Endothelial cell of umbilical vein (primary cell): ENCODE measurements around the gene ABL1. TPM values are rescaled to one million over a fixed set of nuclear protein-coding genes. Genes with fewer than 3 reads are reported as not detected.

ENCODE experiments used
- BruUV-seq: library from RNA; stranded (reverse); fragments of 400-500 nt; replicated peaks from 2 replicates; lab custom pipeline; 2021; lab: Mats Ljungman, UMichigan
- CTCF ChIA-PET: fragments of 300-600, 350-600 bp; sonication (Branson Sonifier 250); formaldehyde crosslinking; loops from one replicate; lab custom pipeline; 2021; ENCODE audit warnings: antibody characterized with exemption, inconsistent platforms; lab: Charles Lee
- POLR2A ChIA-PET: fragments of 300-600, 350-600 bp; sonication (Branson Sonifier 250); formaldehyde crosslinking; loops from one replicate; lab custom pipeline; 2021; ENCODE audit warnings: antibody characterized with exemption, inconsistent platforms; lab: Charles Lee
- DNase-seq: peaks from one replicate; pipeline ENCODE4 v3.0.0-alpha.2; 2011; ENCODE audit warnings: low read depth, low spot score
- FAIRE-seq: peaks from 2 replicates; lab custom pipeline; 2011; peaks lifted over from hg19 to GRCh38; lab: Jason Lieb, UNC
- H2AFZ ChIP-seq: 2 replicates; pipeline ENCODE4 v1.6.0; 2012; ENCODE audit warnings: low read depth, low read length, control low read depth, inconsistent platforms
- H3K27ac ChIP-seq: 2 replicates; pipeline ENCODE4 v1.5.1; 2011; ENCODE audit warnings: low read depth, mild to moderate bottlenecking, control low read depth, low read length, moderate library complexity; ENCODE audit not compliant: insufficient read depth
- H3K27me3 ChIP-seq, 2 experiments: 2 replicates each; pipeline versions ENCODE4 v1.6.0 to v1.6.1; 2011; ENCODE audit warnings: low read length in 2 of 2, mixed read lengths in 1 of 2; ENCODE audit not compliant: control insufficient read depth in 2 of 2, insufficient read depth in 2 of 2
- H3K36me3 ChIP-seq, 2 experiments: 2 replicates in 1 of 2; 3 replicates in 1 of 2; pipeline ENCODE4 v1.5.1; 2011; ENCODE audit warnings: low read length in 2 of 2, mild to moderate bottlenecking in 1 of 2, moderate library complexity in 1 of 2; ENCODE audit not compliant: control insufficient read depth in 2 of 2, insufficient read depth in 2 of 2; ENCODE audit errors: extremely low read depth in 1 of 2
- H3K4me1 ChIP-seq: 3 replicates; pipeline ENCODE4 v1.5.1; 2011; ENCODE audit warnings: mild to moderate bottlenecking, low read length; ENCODE audit not compliant: control insufficient read depth, insufficient read depth; ENCODE audit errors: extremely low read depth
- H3K4me2 ChIP-seq: 2 replicates; pipeline ENCODE4 v1.6.1; 2011; ENCODE audit warnings: low read length, control low read depth, mixed read lengths; ENCODE audit not compliant: insufficient read depth
- H3K4me3 ChIP-seq, 3 experiments: fragments of 200-600 bp in 1 of 3; sonication (generic), shearing (Covaris generic) in 1 of 3; replicated peaks in 1 of 3; 2 replicates each; pipeline ENCODE4 v1.5.1; 2011 to 2016; ENCODE audit warnings: control low read depth in 3 of 3, low read length in 3 of 3, mild to moderate bottlenecking in 2 of 3, inconsistent platforms in 1 of 3, low read depth in 1 of 3, moderate library complexity in 1 of 3; ENCODE audit not compliant: insufficient read depth in 1 of 3
- H3K79me2 ChIP-seq: 2 replicates; pipeline ENCODE4 v1.6.0; 2012; ENCODE audit warnings: low read length, inconsistent platforms; ENCODE audit not compliant: control insufficient read depth, insufficient read depth
- H3K9ac ChIP-seq: replicated peaks from 2 replicates; pipeline ENCODE3; 2011; ENCODE audit warnings: low read length, control low read depth; ENCODE audit not compliant: insufficient read depth; ENCODE audit errors: extremely low read depth
- H3K9me1 ChIP-seq: replicated peaks from 3 replicates; pipeline ENCODE4 v1.6.0; 2011; ENCODE audit warnings: mild to moderate bottlenecking, low read length; ENCODE audit not compliant: control insufficient read depth, insufficient read depth; ENCODE audit errors: extremely low read depth
- H3K9me3 ChIP-seq: replicated peaks from 2 replicates; pipeline ENCODE4 v1.5.1; 2012; ENCODE audit warnings: low read length, inconsistent platforms; ENCODE audit not compliant: control insufficient read depth, insufficient read depth
- H4K20me1 ChIP-seq: replicated peaks from 2 replicates; pipeline ENCODE3; 2011; ENCODE audit warnings: mild to moderate bottlenecking, low read length; ENCODE audit not compliant: control insufficient read depth, insufficient read depth; ENCODE audit errors: extremely low read depth
- CTCF ChIP-seq, 2 donors: IDR thresholded peaks; 1 replicate in 1 of 2; 2 replicates in 1 of 2; pipeline ENCODE4 v1.5.1; 2011; ENCODE audit warnings: low read length in 2 of 2, mild to moderate bottlenecking in 2 of 2, moderate library complexity in 2 of 2, control low read depth in 1 of 2, inconsistent platforms in 1 of 2, low read depth in 1 of 2; ENCODE audit not compliant: insufficient read depth in 1 of 2; ENCODE audit errors: extremely low read depth in 1 of 2
- JUN ChIP-seq: IDR thresholded peaks from 2 replicates; pipeline ENCODE4 v1.6.1; 2011; ENCODE audit warnings: borderline replicate concordance, low read depth; ENCODE audit not compliant: insufficient read length, insufficient read depth
- MAX ChIP-seq: IDR thresholded peaks from 2 replicates; pipeline ENCODE4 v1.6.1; 2011; ENCODE audit not compliant: insufficient read depth, insufficient read length
- MYC ChIP-seq: IDR thresholded peaks from one replicate; pipeline ENCODE4 v1.6.1; 2011; ENCODE audit warnings: mild to moderate bottlenecking, low read depth, low read length
- POLR2A ChIP-seq: IDR thresholded peaks from 2 replicates; pipeline ENCODE4 v1.6.1; 2012; ENCODE audit warnings: low read depth, mild to moderate bottlenecking, control low read depth, low read length
- dilution Hi-C: fragments of 300-500 bp; cut with MboI; formaldehyde crosslinking; loops from one replicate; pipeline ENCODE4 v1.15.0; 2019; ENCODE audit warnings: low sequenced_read_pairs; ENCODE audit not compliant: extremely low pct_ligation_motif_present
- intact Hi-C: fragments of 100-400 bp; cut with micrococcal nuclease; formaldehyde crosslinking; loops from one replicate; pipeline ENCODE4 v1.10.0; 2022
- polyA plus RNA-seq, 4 experiments: library from polyadenylated mRNA; depleted of rRNA in 3 of 4; stranded (reverse) in 3 of 4; unstranded in 1 of 4; fragments of >200 nt; gene quantifications; 2 replicates each; pipeline versions ENCODE4 v1.2.1 to v1.2.3, GENCODE V29; 2011 to 2012; ENCODE audit warnings: missing spikeins in 1 of 4
- total RNA-seq: library from RNA; stranded (reverse); gene quantifications from 2 replicates; pipeline ENCODE4 v1.2.3, GENCODE V29; 2021

Gene ABL1
- total and polyA plus RNA-seq, 2 donors (not counting 3 experiments of a cell fraction or from before 2014, with no cell fraction given) = 32.1 to 87.1 TPM

GRCh38 chr9:130865921-130866320, 30.9 kb downstream of the ABL1 start:
- ChIA-PET POLR2A (interaction anchor here (0.6 kb wide), 1 partner anchor 25 kb away, joined by 4 read pairs; no protein-coding TSS in a partner anchor), CTCF (interaction anchor here (0.6 to 11.0 kb wide), 26 partner anchors 15 to 742 kb away, joined by 3 to 327 read pairs (median 6); partner anchors contain the start of gene EXOSC2)
- Histone ChIP-seq H3K36me3 (peaks cover 12 to 18% of the 10 kb centered on the region in 2 experiments), H3K4me2 (no peak overlapping the region), H3K9me1 (no peaks in the 10 kb centered on the region), H3K79me2 (peaks cover 78% of the 10 kb centered on the region), H3K27me3 (no peaks in the 10 kb centered on the region), H4K20me1 (no peaks in the 10 kb centered on the region), H2AFZ (no peak overlapping the region), H3K4me1 (peaks cover 12% of the 10 kb centered on the region), H3K4me3 (no peak overlapping the region), H3K9me3 (no peaks in the 10 kb centered on the region), H3K9ac (no peak overlapping the region), H3K27ac (no peak overlapping the region)
- no peak for DNase-seq
- intact Hi-C loops = loop anchor here (1.0 kb wide), 3 partner anchors 132 to 180 kb away; no protein-coding TSS in a partner anchor
- no peak for TF ChIP-seq MYC
- no peak for TF ChIP-seq CTCF (IDR thresholded peaks at IDR 0.05; ENCODE audit: extremely low read depth in 1 of 2, insufficient read depth in 1 of 2, low read depth in 1 of 2, low read length in 2 of 2)
- no peak for TF ChIP-seq POLR2A
- no peak for TF ChIP-seq JUN
- no peak for TF ChIP-seq MAX
- FAIRE-seq = no peak
- dilution Hi-C loops = loop anchor here (25.0 kb wide), 1 partner anchor 179 kb away; the partner anchor contains the start of gene EXOSC2
- no TSS peak for BruUV-seq
